Breast epithelium (tissue), 4 donors: ENCODE measurements around the gene OR7A5. TPM values are rescaled to one million over a fixed set of nuclear protein-coding genes. Genes with fewer than 3 reads are reported as not detected.
"Not testable (repeated sequence)": the region's sequence is repeated elsewhere in the genome, so short reads cannot be mapped to it uniquely, and the experiment has no call there.

Source experiments
- DNase-seq, 2 donors: peaks; one replicate each; pipeline ENCODE4 v3.0.0-alpha.2; 2019; ENCODE audit warnings: low spot score in 2 of 2
- H3K27ac ChIP-seq, 2 donors: fragments of 200-600 bp; sonication (generic) in 1 of 2; one replicate each; pipeline ENCODE4 v1.5.1; 2016 to 2019; ENCODE audit warnings: mild to moderate bottlenecking in 1 of 2
- H3K27me3 ChIP-seq, 2 donors: fragments of 200-600 bp; sonication (generic) in 1 of 2; one replicate each; pipeline versions ENCODE4 v1.5.1 to v1.6.0; 2017 to 2019; ENCODE audit warnings: control low read depth in 1 of 2, mild to moderate bottlenecking in 1 of 2
- H3K36me3 ChIP-seq: fragments of 200-600 bp; one replicate; pipeline ENCODE4 v1.5.1; 2019
- H3K4me1 ChIP-seq, 2 donors: fragments of 200-600 bp; sonication (generic); one replicate each; pipeline ENCODE4 v1.5.1; 2016 to 2019; ENCODE audit warnings: control low read depth in 1 of 2
- H3K4me3 ChIP-seq, 3 donors: fragments of 200-600 bp; sonication (generic); 1 replicate in 2 of 3; 2 replicates in 1 of 3; pipeline ENCODE4 v1.5.1; 2016 to 2019; ENCODE audit warnings: mild to moderate bottlenecking in 3 of 3, moderate library complexity in 2 of 3
- H3K9me3 ChIP-seq, 2 donors: fragments of 200-600 bp; sonication (generic) in 1 of 2; one replicate each; pipeline ENCODE4 v1.5.1; 2016 to 2019; ENCODE audit warnings: control low read depth in 1 of 2
- CTCF ChIP-seq, 3 donors: fragments of 450-650 bp; IDR thresholded peaks; one replicate each; pipeline ENCODE4 v1.5.1; 2016 to 2017; ENCODE audit warnings: antibody characterized with exemption in 3 of 3, mild to moderate bottlenecking in 3 of 3, moderate library complexity in 3 of 3
- POLR2A ChIP-seq: fragments of 450-650 bp; IDR thresholded peaks from one replicate; pipeline ENCODE4 v1.6.1; 2016; ENCODE audit warnings: antibody characterized with exemption, mild to moderate bottlenecking, moderate library complexity
- POLR2AphosphoS5 ChIP-seq, 3 donors: sonication (generic); formaldehyde crosslinking; IDR thresholded peaks; one replicate each; pipeline ENCODE4 v1.6.1; 2017; ENCODE audit warnings: antibody characterized with exemption in 3 of 3
- intact Hi-C: fragments of 100-400 bp; cut with DNase I; formaldehyde crosslinking; loops from one replicate; pipeline ENCODE4 v1.15.1; 2023; ENCODE audit warnings: low total_unique reads
- total RNA-seq, 3 donors: library from RNA; depleted of rRNA; stranded (reverse); fragments of >200 nt; gene quantifications; one replicate each; pipeline ENCODE4 v1.1.0, GENCODE V29; 2016

OR7A5 gene
- total RNA-seq, 3 donors from 2014 or later = 0.33 to 1.3 TPM; not detected in 1

GRCh38 chr19:14782626-14783409 lies 52.2 kb downstream of the OR7A5 start:
- Histone ChIP-seq H3K36me3 (no peaks in the 10 kb centered on the region), H3K4me3 (no peak overlapping the region), H3K27ac (no peak overlapping the region), H3K9me3 (no peaks in the 10 kb centered on the region), H3K27me3 (no peaks in the 10 kb centered on the region), H3K4me1 (no peaks in the 10 kb centered on the region)
- intact Hi-C loops = no loop called here
- TF ChIP-seq POLR2AphosphoS5 (IDR thresholded peaks at IDR 0.05) (no peak), POLR2A (no peak), CTCF (IDR thresholded peaks at IDR 0.05) (no peak)
- DNase-seq = peak in 1 of 2 donors; percentile 15

- H3K27ac ChIP-seq, intact Hi-C loops, H3K27me3 ChIP-seq, H3K4me3 ChIP-seq, H3K4me1 ChIP-seq, H3K9me3 ChIP-seq, H3K36me3 ChIP-seq: not testable (repeated sequence)
- DNase-seq = peak in 1 of 2 donors; percentile 14
These were observed 53.1 kb downstream of the OR7A5 start for GRCh38 chr19:14781713-14782536.

GRCh38 chr19:14780622-14781225 lies 54.3 kb downstream of the OR7A5 start:
- H3K27me3 ChIP-seq, H3K9me3 ChIP-seq, intact Hi-C loops, H3K27ac ChIP-seq, H3K4me1 ChIP-seq, H3K4me3 ChIP-seq, H3K36me3 ChIP-seq: not testable (repeated sequence)
- DNase-seq = peak in 1 of 2 donors; percentile 9

- Histone ChIP-seq H3K27ac (no peak overlapping the region), H3K9me3 (no peaks in the 10 kb centered on the region), H3K4me1 (no peaks in the 10 kb centered on the region), H3K27me3 (no peaks in the 10 kb centered on the region), H3K36me3 (no peaks in the 10 kb centered on the region), H3K4me3 (no peak overlapping the region)
- TF ChIP-seq POLR2A (no peak), CTCF (IDR thresholded peaks at IDR 0.05) (no peak), POLR2AphosphoS5 (IDR thresholded peaks at IDR 0.05) (no peak)
- intact Hi-C loops = no loop called here
- DNase-seq = no peak
These were observed 55.8 kb downstream of the OR7A5 start for GRCh38 chr19:14779151-14779550.

- intact Hi-C loops, H3K4me3 ChIP-seq, H3K27me3 ChIP-seq, H3K4me1 ChIP-seq, H3K9me3 ChIP-seq, H3K36me3 ChIP-seq, H3K27ac ChIP-seq: not testable (repeated sequence)
- peak in 1 of 2 donors; percentile 25 for DNase-seq
These were observed 56.7 kb downstream of the OR7A5 start, which contains the start of gene ADGRE2 for GRCh38 chr19:14778110-14778845. TSS of gene ADGRE2 (minus strand) at chr19:14778560. CDS start at chr19:14776756, 1,804 bp downstream.

GRCh38 chr19:14777645-14778044 lies 57.3 kb downstream of the OR7A5 start:
- H3K4me3 ChIP-seq, intact Hi-C loops, H3K4me1 ChIP-seq, DNase-seq, H3K36me3 ChIP-seq, H3K27ac ChIP-seq, H3K27me3 ChIP-seq, H3K9me3 ChIP-seq: not testable (repeated sequence)

Other genes with a start within 250 kb of the OR7A5 start
- gene ADGRE3, start 160.3 kb downstream of the OR7A5 start, total RNA-seq = under 1 TPM in 1 of 3 donors, not detected in 2; 0.44 TPM
- gene ZNF333, start 145.1 kb downstream of the OR7A5 start, total RNA-seq = 10 to 100 TPM; 28.5 to 31.6 (median 29.4) TPM
- 10 to 100 TPM in 1 of 3 donors, 1 to 10 TPM in 2; 1.9 to 32.1 (median 9.8) TPM for gene ADGRE2, start 56.6 kb downstream of the OR7A5 start, total RNA-seq
- 1 to 10 TPM in 1 of 3 donors, under 1 TPM in 1, not detected in 1; 0.98 to 1.5 TPM for gene OR7C1, start within 50 bp of the OR7A5 start, total RNA-seq
- gene OR7A10, start 13.7 kb upstream of the OR7A5 start, total RNA-seq = not detected
- gene OR7A17, start 50.9 kb upstream of the OR7A5 start, total RNA-seq = not detected
- not detected for gene OR7C2, start 106.3 kb upstream of the OR7A5 start, total RNA-seq
- not detected for gene SLC1A6, start 144.7 kb upstream of the OR7A5 start, total RNA-seq
- gene CASP14, start 214.3 kb upstream of the OR7A5 start, total RNA-seq = under 1 TPM in 1 of 3 donors, not detected in 2; 0.29 TPM
- not detected for gene OR1I1, start 247.0 kb upstream of the OR7A5 start, total RNA-seq